Mucosa of descending colon (tissue), 3 donors: ENCODE results near the gene RLIM. TPM values are rescaled to one million over a fixed set of nuclear protein-coding genes. Genes with fewer than 3 reads are reported as not detected.

ENCODE experiments used
- ATAC-seq: fragments of 200-7000 bp; cut with Tn5 transposase; one replicate; pipeline ENCODE4 v1.9.1; 2020; ENCODE audit warnings: mild to moderate bottlenecking, moderate library complexity
- DNase-seq, 3 donors: peaks; one replicate each; pipeline ENCODE4 v3.0.0-alpha.2; 2020
- H3K36me3 ChIP-seq: fragments of 200-600 bp; one replicate; pipeline ENCODE4 v1.8.0; 2021; ENCODE audit warnings: low read depth, mild to moderate bottlenecking
- H3K4me1 ChIP-seq: fragments of 200-600 bp; one replicate; pipeline ENCODE4 v1.8.0; 2021; ENCODE audit warnings: low read depth, mild to moderate bottlenecking
- H3K4me3 ChIP-seq: fragments of 200-600 bp; one replicate; pipeline ENCODE4 v1.8.0; 2021; ENCODE audit warnings: mild to moderate bottlenecking
- H3K9me3 ChIP-seq: fragments of 200-600 bp; one replicate; pipeline ENCODE4 v1.8.0; 2021; ENCODE audit warnings: mild to moderate bottlenecking
- intact Hi-C, 2 donors: fragments of 100-400 bp; cut with DNase I in 1 of 2; cut with micrococcal nuclease in 1 of 2; formaldehyde crosslinking; loops; one replicate each; pipeline versions ENCODE4 v1.11.0 to v1.11.1; 2022; cut with DNase I, micrococcal nuclease
- total RNA-seq, 3 donors: library from RNA; stranded (reverse); fragmentation: NEBNext Ultra II Directional in 2 of 3; extraction: Animal tissue kit (Norgen Biotek cat#: 25700) in 2 of 3; gene quantifications; one replicate each; pipeline versions ENCODE4 v1.2.1 to v1.2.4, GENCODE V29; 2021 to 2023
- TF ChIP-seq, protein P1 (sequence below): fragments of 200-600 bp; IDR thresholded peaks from one replicate; pipeline ENCODE4 v1.8.0; 2022; ENCODE audit warnings: antibody characterized with exemption, mild to moderate bottlenecking
- donor health status: DM: no; HTN: no; CAD: no; lungs with moderate emphysema.
- donor health status: DM: no; HTN: no; CAD: no.
- donor health status: DM: no; HTN: yes; CAD: no.

RLIM gene
- total RNA-seq, 3 donors from 2014 or later: 17.8 to 25.8 (median 22.8) TPM

DNA sequence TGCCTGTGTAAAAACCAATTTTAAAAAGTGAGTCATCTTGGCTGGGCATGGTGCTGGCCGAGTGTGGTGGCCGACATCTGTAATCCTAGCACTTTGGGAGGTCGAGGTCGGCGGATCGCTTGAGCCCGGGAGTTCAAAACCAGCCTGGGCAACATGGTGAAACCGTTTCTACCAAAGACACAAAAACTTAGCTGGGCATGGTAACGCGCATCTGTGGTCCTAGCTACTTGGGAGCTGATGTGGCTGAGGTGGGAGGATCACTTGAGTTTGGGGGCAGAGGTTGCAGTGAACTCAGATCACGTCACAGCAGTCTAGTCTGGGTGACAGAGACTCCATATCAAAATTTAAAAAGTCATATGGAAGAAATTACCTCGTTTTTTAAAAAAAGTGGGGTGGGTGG is 7.6 kb downstream of the RLIM start:
- intact Hi-C loops: no loop called here
- no peaks in the 10 kb centered on the region for H3K9me3 ChIP-seq
- ATAC-seq: no peak

DNA sequence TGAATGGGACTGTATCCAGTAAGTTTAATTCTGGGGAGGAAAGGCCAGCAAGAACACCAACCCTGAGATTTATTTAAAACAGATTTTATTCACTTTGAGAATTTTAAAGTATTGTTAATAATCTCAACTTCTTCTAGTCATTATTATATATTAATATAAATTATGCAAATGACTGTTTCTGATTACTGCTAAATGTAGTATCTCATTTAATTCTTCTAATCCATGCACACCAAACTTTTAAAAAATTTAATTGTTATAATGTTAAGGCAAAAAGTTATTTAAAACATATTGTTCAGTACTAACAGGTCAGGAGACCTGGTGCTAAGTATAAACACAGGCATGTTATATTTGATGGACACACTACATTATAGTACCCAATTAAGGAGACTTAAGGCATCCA is 8.1 kb downstream of the RLIM start:
- TF ChIP-seq, protein P1, sequence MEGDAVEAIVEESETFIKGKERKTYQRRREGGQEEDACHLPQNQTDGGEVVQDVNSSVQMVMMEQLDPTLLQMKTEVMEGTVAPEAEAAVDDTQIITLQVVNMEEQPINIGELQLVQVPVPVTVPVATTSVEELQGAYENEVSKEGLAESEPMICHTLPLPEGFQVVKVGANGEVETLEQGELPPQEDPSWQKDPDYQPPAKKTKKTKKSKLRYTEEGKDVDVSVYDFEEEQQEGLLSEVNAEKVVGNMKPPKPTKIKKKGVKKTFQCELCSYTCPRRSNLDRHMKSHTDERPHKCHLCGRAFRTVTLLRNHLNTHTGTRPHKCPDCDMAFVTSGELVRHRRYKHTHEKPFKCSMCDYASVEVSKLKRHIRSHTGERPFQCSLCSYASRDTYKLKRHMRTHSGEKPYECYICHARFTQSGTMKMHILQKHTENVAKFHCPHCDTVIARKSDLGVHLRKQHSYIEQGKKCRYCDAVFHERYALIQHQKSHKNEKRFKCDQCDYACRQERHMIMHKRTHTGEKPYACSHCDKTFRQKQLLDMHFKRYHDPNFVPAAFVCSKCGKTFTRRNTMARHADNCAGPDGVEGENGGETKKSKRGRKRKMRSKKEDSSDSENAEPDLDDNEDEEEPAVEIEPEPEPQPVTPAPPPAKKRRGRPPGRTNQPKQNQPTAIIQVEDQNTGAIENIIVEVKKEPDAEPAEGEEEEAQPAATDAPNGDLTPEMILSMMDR: no peak
- Histone ChIP-seq H3K36me3 (no peaks in the 10 kb centered on the region), H3K9me3 (no peaks in the 10 kb centered on the region), H3K4me1 (no peaks in the 10 kb centered on the region), H3K4me3 (no peak overlapping the region)
- intact Hi-C loops: no loop called here
- ATAC-seq: no peak
- no peak for DNase-seq

More for the DNA sequence above, 7.6 kb downstream of the RLIM start:
- Histone ChIP-seq H3K36me3 (no peaks in the 10 kb centered on the region), H3K4me3 (no peak overlapping the region), H3K4me1 (no peaks in the 10 kb centered on the region)
- TF ChIP-seq, protein P1: no peak
- no peak for DNase-seq

DNA sequence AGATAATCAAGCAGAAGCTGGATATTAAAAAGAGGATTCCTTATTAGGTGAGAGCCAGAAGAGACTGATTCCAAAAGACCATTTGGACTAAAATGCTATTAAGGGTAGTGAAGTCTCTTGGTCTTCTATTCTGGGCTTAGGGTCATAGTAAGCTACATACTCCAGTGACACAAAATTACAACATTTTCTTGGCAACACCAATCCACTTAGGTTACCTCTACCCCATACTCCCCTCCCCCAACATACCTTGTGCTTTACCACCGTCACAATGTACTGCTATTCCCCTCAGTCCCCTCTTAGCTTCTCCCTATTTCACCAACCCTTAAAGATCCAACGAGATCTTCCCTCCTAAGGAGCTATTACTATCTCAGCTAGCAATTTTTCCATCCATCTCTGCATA is 11.4 kb downstream of the RLIM start:
- no peaks in the 10 kb centered on the region for H3K36me3 ChIP-seq
- H3K4me1 ChIP-seq: no peaks in the 10 kb centered on the region
- DNase-seq (no peak), ATAC-seq (no peak)
- H3K9me3 ChIP-seq: no peaks in the 10 kb centered on the region
- intact Hi-C loops: no loop called here
- TF ChIP-seq, protein P1: no peak
- no peak overlapping the region for H3K4me3 ChIP-seq

DNA sequence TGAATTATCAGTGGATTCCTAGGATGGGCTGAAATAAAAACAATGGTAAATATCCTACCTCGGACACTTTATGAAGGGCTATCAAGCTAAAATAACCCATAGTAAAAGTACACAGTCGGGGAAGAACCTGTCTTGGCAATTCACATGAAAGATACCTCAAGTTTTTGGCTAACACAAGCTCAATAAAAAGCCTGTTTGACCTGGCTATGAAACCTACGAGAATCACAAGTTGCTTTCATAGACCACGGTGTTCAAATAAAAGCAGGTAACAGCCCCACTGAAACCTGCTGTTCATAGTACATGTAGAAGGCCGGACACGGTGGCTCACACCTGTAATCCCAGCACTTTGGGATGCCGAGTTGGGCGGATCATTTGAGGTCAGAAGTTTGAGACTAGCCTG is 12.3 kb downstream of the RLIM start:
- TF ChIP-seq, protein P1: no peak
- intact Hi-C loops: no loop called here
- Histone ChIP-seq H3K36me3 (no peaks in the 10 kb centered on the region), H3K9me3 (no peaks in the 10 kb centered on the region), H3K4me1 (no peaks in the 10 kb centered on the region), H3K4me3 (no peak overlapping the region)
- DNase-seq (no peak), ATAC-seq (no peak)

DNA sequence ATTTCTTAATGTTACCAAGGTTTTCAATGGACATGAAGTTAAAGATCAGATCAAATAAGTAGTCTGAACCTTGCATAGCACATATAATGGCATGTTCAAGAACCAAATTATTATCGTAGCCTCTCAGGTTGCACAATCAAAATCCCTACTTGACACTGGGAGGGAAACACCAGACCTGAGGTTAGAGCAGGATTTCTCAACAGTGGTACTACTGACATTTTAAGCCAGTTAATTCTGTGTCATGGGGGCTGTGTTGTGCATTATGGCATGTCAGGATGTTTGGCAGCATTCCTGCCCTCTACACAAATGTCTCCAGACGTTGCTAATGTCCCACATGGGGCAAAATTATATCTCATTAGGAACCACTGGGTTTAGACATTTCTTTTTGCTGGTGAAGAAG is 20.8 kb downstream of the RLIM start:
- H3K9me3 ChIP-seq: no peaks in the 10 kb centered on the region
- no peak overlapping the region for H3K4me3 ChIP-seq
- TF ChIP-seq, protein P1: no peak
- no peaks in the 10 kb centered on the region for H3K4me1 ChIP-seq
- no peaks in the 10 kb centered on the region for H3K36me3 ChIP-seq
- intact Hi-C loops: no loop called here
- ATAC-seq (no peak), DNase-seq (no peak)

DNA sequence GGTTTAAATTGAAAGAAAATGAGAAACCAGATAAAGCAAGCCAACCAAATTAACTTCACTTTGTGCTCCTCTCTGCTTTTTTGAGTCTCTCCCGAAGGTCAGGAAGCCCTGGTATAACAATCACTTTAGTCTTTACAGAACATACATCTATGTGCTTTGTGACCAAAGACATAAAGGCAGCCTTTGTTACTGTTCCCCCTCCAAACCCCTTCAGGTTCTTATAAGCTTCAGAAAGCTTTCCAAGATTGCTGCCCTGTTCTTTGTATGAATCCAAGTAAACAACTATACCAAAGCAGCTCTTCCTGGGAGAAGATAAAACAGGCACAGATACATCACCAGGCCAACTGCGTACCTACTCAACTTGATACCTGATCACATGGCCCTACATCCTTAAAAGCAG is 28.7 kb downstream of the RLIM start:
- no peaks in the 10 kb centered on the region for H3K36me3 ChIP-seq
- TF ChIP-seq, protein P1: no peak
- ATAC-seq (no peak), DNase-seq (no peak)
- no peaks in the 10 kb centered on the region for H3K4me1 ChIP-seq
- no peak overlapping the region for H3K4me3 ChIP-seq
- no peaks in the 10 kb centered on the region for H3K9me3 ChIP-seq
- intact Hi-C loops: no loop called here
